GM12878 (cell line): ENCODE measurements around the gene CSNK1A1.

Experiments
- CTCF ChIP-seq, 3 experiments: IDR thresholded peaks in 2 of 3; conservative IDR thresholded peaks in 1 of 3; 2 replicates each; pipeline ENCODE4 v1.5.1; 2011; ENCODE audit warnings: low read depth in 3 of 3, low read length in 3 of 3, mild to moderate bottlenecking in 3 of 3, control low read depth in 2 of 3, moderate library complexity in 2 of 3, inconsistent platforms in 1 of 3, mixed read lengths in 1 of 3; ENCODE audit not compliant: control insufficient read depth in 2 of 3, insufficient read depth in 1 of 3; ENCODE audit errors: extremely low read depth in 1 of 3
- ETV6 ChIP-seq, 2 experiments: fragments of 450-650 bp in 1 of 2; IDR thresholded peaks in 1 of 2; conservative IDR thresholded peaks in 1 of 2; 2 replicates each; pipeline ENCODE4 v1.6.1; 2014; ENCODE audit warnings: antibody characterized with exemption in 1 of 2, borderline replicate concordance in 1 of 2, low read depth in 1 of 2, mild to moderate bottlenecking in 1 of 2, moderate library complexity in 1 of 2
- EZH2 ChIP-seq: IDR thresholded peaks from 2 replicates; pipeline ENCODE4 v1.6.1; 2012; ENCODE audit warnings: low read depth, mild to moderate bottlenecking, control low read depth, inconsistent platforms, low read length, borderline replicate concordance; ENCODE audit not compliant: control insufficient read depth
- SMC3 ChIP-seq: IDR thresholded peaks from 2 replicates; pipeline ENCODE4 v1.6.1; 2011; ENCODE audit warnings: low read length, improper control_type of control experiment, borderline replicate concordance
- ZNF274 ChIP-seq: IDR thresholded peaks from one replicate; pipeline ENCODE4 v1.8.0; 2011; ENCODE audit not compliant: insufficient read length, insufficient read depth
- ZNF384 ChIP-seq: IDR thresholded peaks from 2 replicates; pipeline ENCODE4 v1.6.1; 2012; ENCODE audit warnings: low read depth, mild to moderate bottlenecking, low read length, improper control_type of control experiment, borderline replicate concordance

- no peak for TF ChIP-seq ETV6 (conservative IDR thresholded peaks at IDR 0.05 in 1 of 2, IDR thresholded peaks at IDR 0.05 in 1 of 2; ENCODE audit: borderline replicate concordance in 1 of 2, low read depth in 1 of 2)
- TF ChIP-seq EZH2, result no peak
- TF ChIP-seq CTCF (IDR thresholded peaks at IDR 0.05 in 2 of 3, conservative IDR thresholded peaks at IDR 0.05 in 1 of 3; ENCODE audit: control insufficient read depth in 2 of 3, extremely low read depth in 1 of 3, insufficient read depth in 1 of 3, low read depth in 3 of 3, low read length in 3 of 3), result no peak
- TF ChIP-seq SMC3, result no peak
- no peak for TF ChIP-seq ZNF384
- no peak for TF ChIP-seq ZNF274
These were observed 32.2 kb upstream of the CSNK1A1 start for GRCh38 chr5:149583394-149583793.
